BE2C (cell line): Measurements from ENCODE around the gene NREP.

Source experiments
- DNase-seq: peaks from one replicate; pipeline ENCODE4 v3.0.0-alpha.2; 2020
- H3K27me3 ChIP-seq: fragments of 250-450 bp; sonication (Bioruptor Pico); 2 replicates; pipeline ENCODE4 v1.5.1; 2020; ENCODE audit warnings: mild to moderate bottlenecking
- H3K36me3 ChIP-seq: fragments of 250-450 bp; sonication (Bioruptor Pico); 2 replicates; pipeline ENCODE4 v1.5.1; 2020; ENCODE audit warnings: mild to moderate bottlenecking
- H3K4me1 ChIP-seq: fragments of 250-450 bp; sonication (Bioruptor Pico); 2 replicates; pipeline ENCODE4 v1.5.1; 2020
- H3K4me3 ChIP-seq: 2 replicates; pipeline ENCODE4 v1.5.1; 2011; ENCODE audit warnings: low read depth, low read length
- H3K9me3 ChIP-seq: fragments of 250-450 bp; sonication (Bioruptor Pico); 2 replicates; pipeline ENCODE4 v1.5.1; 2020
- TF ChIP-seq, protein P1 (sequence below): IDR thresholded peaks from 2 replicates; pipeline ENCODE4 v1.5.1; 2012; ENCODE audit warnings: mild to moderate bottlenecking, low read depth, low read length

Gene NREP

GRCh38 chr5:111731638-111732037, 25.4 kb downstream of the NREP start:
- TF ChIP-seq, protein P1, sequence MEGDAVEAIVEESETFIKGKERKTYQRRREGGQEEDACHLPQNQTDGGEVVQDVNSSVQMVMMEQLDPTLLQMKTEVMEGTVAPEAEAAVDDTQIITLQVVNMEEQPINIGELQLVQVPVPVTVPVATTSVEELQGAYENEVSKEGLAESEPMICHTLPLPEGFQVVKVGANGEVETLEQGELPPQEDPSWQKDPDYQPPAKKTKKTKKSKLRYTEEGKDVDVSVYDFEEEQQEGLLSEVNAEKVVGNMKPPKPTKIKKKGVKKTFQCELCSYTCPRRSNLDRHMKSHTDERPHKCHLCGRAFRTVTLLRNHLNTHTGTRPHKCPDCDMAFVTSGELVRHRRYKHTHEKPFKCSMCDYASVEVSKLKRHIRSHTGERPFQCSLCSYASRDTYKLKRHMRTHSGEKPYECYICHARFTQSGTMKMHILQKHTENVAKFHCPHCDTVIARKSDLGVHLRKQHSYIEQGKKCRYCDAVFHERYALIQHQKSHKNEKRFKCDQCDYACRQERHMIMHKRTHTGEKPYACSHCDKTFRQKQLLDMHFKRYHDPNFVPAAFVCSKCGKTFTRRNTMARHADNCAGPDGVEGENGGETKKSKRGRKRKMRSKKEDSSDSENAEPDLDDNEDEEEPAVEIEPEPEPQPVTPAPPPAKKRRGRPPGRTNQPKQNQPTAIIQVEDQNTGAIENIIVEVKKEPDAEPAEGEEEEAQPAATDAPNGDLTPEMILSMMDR, result no peak
- Histone ChIP-seq H3K9me3 (no peaks in the 10 kb centered on the region), H3K36me3 (peaks cover 64% of the 10 kb centered on the region), H3K4me1 (no peaks in the 10 kb centered on the region; the same call in none of the 2 replicates), H3K27me3 (no peaks in the 10 kb centered on the region), H3K4me3 (no peak overlapping the region)
- no peak for DNase-seq

- Histone ChIP-seq H3K27me3 (no peaks in the 10 kb centered on the region), H3K36me3 (peaks cover 68% of the 10 kb centered on the region), H3K4me3 (no peak overlapping the region), H3K4me1 (no peaks in the 10 kb centered on the region; the same call in none of the 2 replicates), H3K9me3 (no peaks in the 10 kb centered on the region)
- TF ChIP-seq, protein P1, result no peak
- no peak for DNase-seq
Measured at GRCh38 chr5:111730659-111731382, 26.2 kb downstream of the NREP start.

GRCh38 chr5:111728941-111729340, 28.1 kb downstream of the NREP start:
- DNase-seq, result no peak
- no peaks in the 10 kb centered on the region; the same call in 1 of the 2 replicates for H3K4me1 ChIP-seq
- H3K4me3 ChIP-seq, result no peak overlapping the region
- TF ChIP-seq, protein P1, result no peak
- no peaks in the 10 kb centered on the region for H3K9me3 ChIP-seq
- peaks cover 49% of the 10 kb centered on the region for H3K36me3 ChIP-seq
- no peaks in the 10 kb centered on the region for H3K27me3 ChIP-seq

GRCh38 chr5:111726986-111727385, 30.0 kb downstream of the NREP start:
- Histone ChIP-seq H3K9me3 (no peaks in the 10 kb centered on the region), H3K36me3 (peaks cover 35% of the 10 kb centered on the region), H3K4me1 (no peaks in the 10 kb centered on the region; the same call in 1 of the 2 replicates), H3K4me3 (no peak overlapping the region), H3K27me3 (no peaks in the 10 kb centered on the region)
- TF ChIP-seq, protein P1, result no peak
- DNase-seq, result no peak

DNA sequence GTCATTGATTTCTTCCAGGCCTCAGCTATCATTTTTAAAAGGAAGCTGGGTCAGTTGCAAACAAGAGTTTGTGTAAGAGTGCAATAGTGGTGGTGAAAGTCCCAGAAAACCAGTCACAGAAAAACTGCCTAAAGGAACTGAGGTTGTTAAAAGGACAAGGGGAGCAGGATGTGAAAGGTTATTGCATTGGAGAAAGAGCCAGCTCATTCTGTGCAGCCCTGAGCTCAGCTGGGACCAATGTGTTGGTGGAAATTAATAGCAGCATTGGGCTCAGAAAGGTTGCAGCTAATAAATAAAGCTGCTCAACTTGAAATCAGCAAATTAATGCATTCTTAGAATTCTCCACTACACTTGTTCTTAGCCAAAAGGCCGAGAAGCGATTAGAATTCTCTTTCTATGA, 34.9 kb downstream of the NREP start:
- TF ChIP-seq, protein P1, result no peak
- Histone ChIP-seq H3K4me3 (no peak overlapping the region), H3K4me1 (no peaks in the 10 kb centered on the region; the same call in 1 of the 2 replicates), H3K36me3 (peaks cover 10% of the 10 kb centered on the region), H3K9me3 (no peaks in the 10 kb centered on the region), H3K27me3 (no peaks in the 10 kb centered on the region)
- no peak for DNase-seq

GRCh38 chr5:111720333-111720890, 36.6 kb downstream of the NREP start:
- no peaks in the 10 kb centered on the region for H3K36me3 ChIP-seq
- H3K4me1 ChIP-seq, result no peaks in the 10 kb centered on the region
- no peaks in the 10 kb centered on the region for H3K9me3 ChIP-seq
- no peak overlapping the region for H3K4me3 ChIP-seq
- TF ChIP-seq, protein P1, result no peak
- DNase-seq, result no peak
- no peaks in the 10 kb centered on the region for H3K27me3 ChIP-seq
